ENCODE data around the gene MLN.

The MLN gene

GRCh38 chr6:33750244-33750991, 53.4 kb downstream of the MLN start:
- DNase-seq, result no peak

- no peak for DNase-seq
These were observed 54.4 kb downstream of the MLN start for GRCh38 chr6:33749401-33749800.

- DNase-seq, result no peak
These were observed 55.0 kb downstream of the MLN start for GRCh38 chr6:33748841-33749240.

GRCh38 chr6:33747823-33748222, 56.0 kb downstream of the MLN start:
- DNase-seq, result no peak

GRCh38 chr6:33746651-33747100, 57.1 kb downstream of the MLN start, which contains the start of gene IP6K3:
Gene IP6K3, minus strand, starts transcription at chr6:33746905. Its CDS starts 11,429 bp downstream, at chr6:33735476.
- DNase-seq, result no peak

- DNase-seq, result no peak
These were observed 57.7 kb downstream of the MLN start for GRCh38 chr6:33746036-33746600.

GRCh38 chr6:33745548-33745947, 58.3 kb downstream of the MLN start:
- DNase-seq, result no peak

- DNase-seq, result no peak
These were observed 58.8 kb downstream of the MLN start for GRCh38 chr6:33744895-33745546.
